GM21723 (cell line): ENCODE data around the gene NCLN.
"Not testable (repeated sequence)": the region's sequence is repeated elsewhere in the genome, so short reads cannot be mapped to it uniquely, and the experiment has no call there.

ENCODE experiments used
- ATAC-seq: cut with Tn5 transposase; IDR thresholded peaks from one replicate; pipeline ENCODE4 v1.9.1; 2021; ENCODE audit warnings: mild to moderate bottlenecking, moderate library complexity; ENCODE audit not compliant: unreplicated experiment

NCLN gene

DNA sequence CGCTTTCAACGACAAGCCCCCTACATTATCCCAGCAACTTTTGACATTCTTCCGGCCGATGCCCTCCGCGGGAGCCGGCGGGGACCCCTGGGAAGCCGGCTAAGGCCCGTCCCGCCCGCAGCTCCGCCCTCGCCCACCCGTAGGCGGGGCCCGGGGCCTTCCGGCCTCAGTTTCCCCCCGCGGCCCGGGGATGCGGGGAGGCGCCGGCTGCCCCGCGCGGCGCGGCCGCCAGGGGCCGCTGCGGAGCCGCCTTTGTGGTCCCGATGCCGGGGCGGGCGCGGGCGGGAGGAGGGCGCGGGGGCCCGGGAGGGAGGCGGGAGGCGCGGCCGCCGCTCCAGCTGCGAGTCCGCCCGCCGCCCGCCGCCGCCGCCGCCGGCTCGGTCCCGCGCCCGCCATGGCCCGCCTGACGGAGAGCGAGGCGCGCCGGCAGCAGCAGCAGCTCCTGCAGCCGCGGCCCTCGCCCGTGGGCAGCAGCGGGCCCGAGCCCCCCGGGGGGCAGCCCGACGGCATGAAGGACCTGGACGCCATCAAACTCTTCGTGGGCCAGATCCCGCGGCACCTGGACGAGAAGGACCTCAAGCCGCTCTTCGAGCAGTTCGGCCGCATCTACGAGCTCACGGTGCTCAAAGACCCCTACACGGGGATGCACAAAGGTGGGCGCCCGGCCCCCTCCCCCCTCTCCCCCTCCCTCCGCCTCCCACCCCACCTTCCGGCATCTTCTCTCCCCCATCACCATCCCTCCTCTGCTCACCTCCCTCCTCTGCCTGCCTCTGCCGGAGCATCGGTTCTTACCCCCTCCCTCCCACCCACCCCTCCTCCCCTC, 38.8 kb downstream of the NCLN start, which contains the start of gene CELF5:
CELF5 (plus strand) TSS at position 316 of the 823 bp plus-strand sequence; CDS start at position 395, 79 bp downstream.
- no peak for ATAC-seq

DNA sequence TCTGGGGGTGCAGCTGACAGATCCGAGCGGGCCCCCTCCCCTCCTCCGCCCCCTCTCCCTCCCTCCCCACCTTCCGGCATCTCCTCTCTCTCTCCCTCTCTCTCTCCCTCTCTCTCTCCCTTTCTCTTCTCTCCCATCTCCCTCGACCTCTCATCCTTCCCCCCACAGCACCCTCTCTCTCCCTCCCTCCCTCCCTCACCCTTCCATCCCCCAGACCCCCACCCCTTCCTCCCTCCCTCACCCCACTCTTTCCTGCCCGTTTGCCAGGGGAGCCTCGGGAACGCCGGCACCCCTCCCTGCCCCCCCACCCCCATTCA, 39.4 kb downstream of the NCLN start:
- ATAC-seq: no peak

DNA sequence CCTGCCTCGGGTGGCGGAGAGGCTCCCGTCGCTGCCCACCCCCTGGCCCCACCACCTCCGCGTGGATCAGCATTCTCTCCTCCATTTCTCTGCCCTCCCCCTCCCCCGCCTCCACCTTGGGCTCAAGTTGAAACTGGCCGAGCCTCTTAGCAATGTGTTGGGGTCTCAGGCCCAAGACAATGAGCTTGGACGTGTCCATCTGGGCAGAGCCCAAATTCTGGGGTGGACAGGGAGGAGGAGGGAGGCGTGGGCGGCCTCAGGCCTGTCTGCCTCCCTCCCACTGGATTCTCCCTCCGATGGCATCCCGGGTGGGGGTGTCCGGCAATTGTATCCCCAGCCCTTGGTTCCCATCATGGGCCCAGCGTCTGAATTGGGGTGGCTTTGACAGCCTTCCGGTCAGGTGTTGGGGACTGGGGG, 40.0 kb downstream of the NCLN start:
- no peak for ATAC-seq

DNA sequence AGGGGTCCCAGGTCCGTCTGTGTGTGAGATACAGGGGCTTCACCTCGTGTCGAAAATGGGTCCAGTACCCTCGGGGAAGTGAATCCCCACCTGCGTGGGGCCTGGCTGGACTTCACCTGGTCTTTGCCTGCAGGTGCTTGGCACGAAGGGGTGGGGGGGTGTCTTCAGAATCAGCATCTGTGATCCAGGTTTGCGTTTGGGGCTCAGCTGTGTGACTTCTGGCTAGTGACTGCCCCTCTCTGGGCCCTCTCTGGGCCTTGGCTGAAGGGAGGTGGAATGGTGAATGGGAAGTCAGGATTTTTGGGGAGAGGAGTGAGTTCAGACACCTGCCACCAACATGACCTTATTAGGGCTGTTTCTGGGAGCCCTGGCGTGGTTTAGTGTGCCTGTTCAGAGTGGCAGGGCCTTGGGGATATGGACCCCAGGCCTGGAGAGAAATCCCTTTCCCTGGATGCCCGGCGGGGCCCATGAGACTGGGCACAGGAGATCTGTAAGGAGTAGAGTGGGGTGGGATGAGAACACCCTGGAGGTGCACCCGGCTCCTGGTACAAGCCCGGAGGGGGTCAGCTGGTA, 41.4 kb downstream of the NCLN start:
- no peak for ATAC-seq

DNA sequence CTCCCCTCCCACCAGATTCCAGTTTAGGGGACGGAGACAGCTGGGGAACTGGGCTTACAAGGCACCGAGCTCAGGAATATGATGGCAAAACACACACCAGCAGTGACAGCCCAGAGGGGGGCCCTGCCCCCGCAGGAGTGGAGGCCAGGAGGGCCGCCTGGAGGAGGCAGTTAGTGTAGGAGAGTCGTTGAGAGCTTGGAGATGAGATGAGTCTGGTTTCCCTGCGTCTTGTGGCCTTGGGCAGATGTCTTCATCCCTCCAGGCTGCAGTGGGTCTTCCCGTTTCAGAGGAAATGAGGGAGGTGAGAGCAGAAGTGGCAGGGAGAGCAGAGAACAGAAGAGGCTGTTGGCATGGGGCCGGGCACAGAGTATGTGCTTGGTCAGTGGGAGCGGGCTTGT, 43.6 kb downstream of the NCLN start:
- ATAC-seq: no peak

DNA sequence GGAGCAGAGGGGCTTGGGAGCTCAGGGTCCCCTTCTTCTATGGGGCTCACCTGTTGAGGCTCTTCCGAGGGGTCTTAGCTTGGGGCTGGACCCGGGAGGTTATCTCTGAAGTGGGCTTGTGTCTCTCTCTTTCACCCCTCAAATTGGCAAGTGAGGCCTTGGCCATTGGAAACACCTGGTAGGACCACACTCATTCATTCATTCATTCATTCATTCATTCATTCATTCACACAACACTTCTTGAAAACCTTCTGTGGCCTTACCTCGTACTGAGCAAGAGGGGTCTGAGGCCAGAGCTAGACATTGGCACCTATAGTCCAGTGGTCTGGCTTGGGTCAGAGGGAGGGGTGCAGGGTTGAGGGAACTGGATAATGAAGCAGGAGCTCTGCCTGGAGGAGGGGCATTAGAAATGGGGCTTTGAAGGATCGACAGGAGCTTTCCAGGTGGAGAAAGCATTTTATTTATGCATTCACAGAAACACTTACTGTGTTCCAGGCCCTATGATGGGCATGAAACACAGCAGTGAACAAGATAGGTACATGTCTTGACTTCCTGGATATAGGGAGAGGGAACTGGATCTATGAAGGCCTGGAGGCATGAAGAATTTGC, 44.3 kb downstream of the NCLN start:
- ATAC-seq: no peak

DNA sequence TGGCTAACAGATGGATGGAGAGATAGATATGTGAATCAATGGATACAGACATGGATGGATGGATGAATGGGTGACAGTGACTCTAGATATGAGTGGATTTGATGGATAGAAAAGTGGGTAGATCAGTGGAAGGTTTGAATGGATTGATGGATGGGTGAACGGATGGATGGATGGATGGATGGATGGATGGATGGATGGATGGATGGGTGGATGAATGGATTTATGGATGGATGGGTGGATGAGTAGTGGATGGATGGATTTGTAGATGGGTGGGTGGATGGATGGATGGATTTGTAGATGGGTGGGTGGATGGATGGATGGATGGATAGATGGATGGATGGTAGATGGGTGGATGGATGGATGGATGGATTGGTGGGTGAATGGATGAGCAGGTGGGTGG, 45.6 kb downstream of the NCLN start:
- ATAC-seq: no peak

DNA sequence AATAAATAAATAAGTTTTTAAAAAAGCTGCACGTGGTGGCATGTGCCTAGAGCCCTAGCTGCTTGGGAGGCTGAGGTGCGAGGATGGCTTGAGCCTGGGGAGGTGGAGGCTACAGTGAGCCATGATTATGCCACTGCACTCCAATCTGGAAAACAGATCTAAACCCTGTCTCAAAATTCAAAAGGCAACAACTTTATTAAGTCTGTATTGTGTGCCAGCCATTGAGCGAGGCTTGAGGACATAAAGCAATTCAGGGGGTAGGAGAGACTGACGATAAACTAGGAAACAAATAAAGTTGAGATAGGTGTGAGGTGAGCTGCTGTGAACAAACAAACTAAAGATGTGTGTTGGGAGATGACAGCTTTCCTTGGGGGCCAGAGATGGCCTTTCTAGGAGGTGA, 47.4 kb downstream of the NCLN start:
- no peak for ATAC-seq

DNA sequence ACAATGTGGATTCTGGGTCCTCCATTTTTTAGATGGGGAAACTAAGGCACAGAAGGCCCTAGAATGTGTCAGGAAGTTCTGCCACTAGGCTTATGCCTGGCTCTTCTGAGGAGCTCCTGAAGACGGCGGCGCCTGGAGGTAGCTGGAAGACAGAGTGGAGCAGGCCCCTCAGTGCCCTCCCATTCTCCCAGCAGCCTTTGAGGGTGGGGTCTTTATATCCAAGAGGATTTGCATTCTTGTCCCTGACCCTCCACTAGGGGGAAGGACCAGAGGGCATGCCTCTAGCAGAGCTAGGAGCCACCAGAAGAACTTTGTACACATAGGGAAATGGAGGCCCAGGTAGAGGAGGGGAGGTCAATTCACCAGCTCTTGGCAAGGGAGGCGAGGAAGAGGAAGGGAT, 48.1 kb downstream of the NCLN start:
- ATAC-seq: no peak

DNA sequence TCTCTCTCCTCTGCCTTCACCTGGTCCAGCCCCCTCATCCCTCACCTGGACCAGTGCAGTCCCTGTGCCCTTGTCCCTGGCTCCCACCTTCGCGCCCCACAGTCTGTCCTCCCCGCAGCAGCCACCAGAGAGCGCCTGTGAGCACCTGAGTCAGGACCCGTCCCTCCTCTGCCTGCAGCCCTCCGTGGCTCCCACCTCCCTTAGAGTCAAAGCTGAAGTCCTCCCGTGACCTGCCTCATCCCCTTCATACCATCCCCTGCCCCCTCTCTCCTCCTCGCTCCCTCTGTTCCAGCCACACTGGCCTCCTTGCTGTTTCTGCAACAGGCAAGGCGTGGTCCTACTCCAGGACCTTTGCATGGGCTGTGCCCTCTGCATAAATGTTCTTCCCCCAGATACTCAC, 49.1 kb downstream of the NCLN start:
- ATAC-seq: no peak

DNA sequence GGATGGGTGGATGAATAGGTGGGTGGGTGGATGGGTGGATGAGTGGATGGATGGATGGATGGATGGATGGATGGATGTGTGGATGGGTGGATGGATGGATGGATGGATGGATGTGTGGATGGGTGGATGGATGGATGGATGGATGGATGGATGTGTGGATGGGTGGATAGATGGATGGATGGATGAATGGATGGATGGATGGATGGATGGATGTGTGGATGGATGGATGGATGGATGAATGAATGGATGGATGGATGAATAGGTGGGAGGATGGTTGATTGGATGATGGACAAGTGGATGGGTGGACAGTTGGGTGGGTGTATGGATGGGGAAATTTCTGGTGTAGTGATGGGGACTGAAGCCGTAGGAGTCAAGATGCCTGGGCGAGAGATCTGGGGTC, 49.9 kb downstream of the NCLN start:
- ATAC-seq: not testable (repeated sequence)

DNA sequence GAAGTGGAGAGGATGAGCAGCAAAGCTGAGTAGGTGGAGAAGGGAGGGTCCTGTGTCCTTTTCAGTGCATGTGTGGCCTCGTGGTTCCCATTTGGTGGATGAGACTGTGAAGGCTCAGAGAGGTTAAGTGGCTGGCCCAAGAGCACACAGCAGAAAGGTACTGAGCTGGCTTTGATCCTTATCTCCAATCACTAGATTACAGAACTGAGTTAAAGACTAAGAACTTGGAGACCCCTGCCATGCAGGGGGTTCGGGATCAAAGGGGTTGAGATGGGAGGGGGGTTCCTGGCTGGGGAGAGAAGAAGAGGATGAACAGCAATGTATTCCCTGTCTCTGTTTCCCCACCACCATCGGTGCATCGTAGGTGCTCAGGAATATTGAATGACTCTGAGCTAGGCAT, 50.5 kb downstream of the NCLN start:
- ATAC-seq: no peak

DNA sequence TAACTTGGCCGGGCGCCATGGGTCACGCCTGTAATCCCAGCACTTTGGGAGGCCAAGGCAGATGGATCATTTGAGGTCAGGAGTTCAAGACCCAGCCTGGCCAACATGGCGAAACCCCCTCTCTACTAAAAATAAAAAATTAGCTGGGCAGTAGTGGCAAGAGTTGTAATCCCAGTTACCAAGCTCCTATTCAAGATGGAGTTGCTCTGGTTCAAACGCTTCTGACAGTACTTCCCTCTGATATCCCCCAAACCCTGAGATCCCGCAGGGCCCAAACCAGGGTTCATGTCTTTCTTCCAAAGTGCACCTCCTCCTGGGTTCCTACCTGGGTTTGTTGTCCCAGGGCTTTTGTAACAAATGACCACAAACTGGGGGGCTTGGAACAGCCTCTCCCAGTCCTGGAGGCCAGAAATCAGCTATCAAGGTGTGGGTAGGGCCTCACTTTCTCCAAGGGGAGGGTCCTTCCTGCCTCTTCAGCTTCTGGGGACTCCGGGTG, 52.4 kb downstream of the NCLN start:
- ATAC-seq: no peak

DNA sequence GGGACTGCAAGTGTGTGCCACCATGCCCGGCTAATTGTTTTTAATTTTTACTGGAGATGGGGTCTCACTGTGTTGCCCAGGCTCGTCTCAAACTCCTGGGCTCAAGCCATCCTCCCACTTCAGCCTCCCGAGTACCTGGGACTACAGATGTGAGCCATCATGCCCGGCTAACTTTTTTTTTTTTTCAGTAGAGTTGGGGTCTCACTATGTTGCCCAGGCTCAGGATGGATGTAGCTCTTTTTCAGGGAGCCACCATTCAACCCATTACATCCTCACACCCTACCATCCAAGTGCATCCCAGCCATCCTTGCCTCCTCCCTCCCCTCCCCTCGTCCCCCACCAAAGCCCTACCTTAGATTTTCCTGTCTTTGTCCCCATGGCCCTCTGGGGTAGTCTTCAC, 53.6 kb downstream of the NCLN start:
- ATAC-seq: no peak

DNA sequence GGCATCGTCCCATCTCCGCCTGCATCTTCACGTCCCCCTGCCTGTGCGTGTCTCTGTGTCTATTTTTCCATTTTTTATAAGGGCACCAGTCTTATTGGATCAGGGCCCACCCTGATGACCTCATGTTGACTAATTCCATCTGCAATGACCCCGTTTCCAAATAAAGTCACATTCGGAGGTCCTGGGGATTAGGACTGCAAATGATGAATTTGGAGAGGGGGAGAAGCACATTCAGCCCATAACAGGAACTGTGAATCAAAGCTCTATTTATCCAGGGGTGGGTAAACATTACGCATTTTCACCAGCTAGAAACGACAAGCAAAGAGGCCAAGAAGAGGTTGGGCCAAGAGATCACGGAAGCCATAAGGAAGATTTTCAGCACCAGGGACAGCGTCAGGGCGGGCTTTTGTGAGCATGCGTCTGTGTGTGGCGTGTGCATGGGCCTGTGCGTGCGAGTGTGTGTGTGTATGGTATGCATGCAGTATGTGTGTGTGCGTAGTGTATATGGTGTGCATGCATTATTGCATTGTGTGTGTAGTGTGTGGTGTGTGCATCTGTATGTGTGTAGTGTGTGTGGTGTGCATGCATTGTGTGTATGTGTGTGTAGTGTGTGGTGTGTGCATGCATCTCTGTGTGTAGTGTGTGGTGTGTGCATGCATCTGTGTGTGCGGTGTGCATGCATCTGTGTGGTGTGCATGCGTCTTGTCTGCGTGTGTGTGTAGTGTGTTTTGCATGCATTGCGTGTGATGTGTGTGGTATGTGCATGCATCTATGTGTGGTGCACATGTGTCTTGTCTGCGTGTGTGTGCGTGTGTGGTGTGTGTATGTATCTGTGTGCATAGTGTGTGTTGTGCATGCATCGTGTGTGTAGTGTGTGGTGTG, 58.3 kb downstream of the NCLN start:
- ATAC-seq: no peak

DNA sequence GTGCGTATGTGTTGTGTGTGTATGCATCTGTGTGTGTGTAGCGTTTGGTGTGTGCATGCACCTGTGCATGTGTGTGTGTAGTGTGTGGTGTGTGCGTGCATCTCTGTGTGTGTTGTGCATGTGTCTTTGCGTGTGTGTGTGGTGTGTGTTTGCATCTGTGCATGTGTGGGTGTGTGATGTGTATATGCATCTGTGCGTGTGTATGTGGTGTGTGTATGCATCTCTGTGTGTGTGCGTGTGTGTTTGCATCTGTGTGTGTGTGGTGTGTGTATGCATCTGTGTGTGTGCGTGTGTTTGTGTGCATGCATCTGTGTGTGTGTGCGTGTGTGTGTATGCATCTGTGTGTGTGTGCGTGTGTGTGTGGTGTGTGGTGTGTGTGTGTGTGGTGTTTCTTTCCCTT, 59.3 kb downstream of the NCLN start:
- ATAC-seq: no peak

DNA sequence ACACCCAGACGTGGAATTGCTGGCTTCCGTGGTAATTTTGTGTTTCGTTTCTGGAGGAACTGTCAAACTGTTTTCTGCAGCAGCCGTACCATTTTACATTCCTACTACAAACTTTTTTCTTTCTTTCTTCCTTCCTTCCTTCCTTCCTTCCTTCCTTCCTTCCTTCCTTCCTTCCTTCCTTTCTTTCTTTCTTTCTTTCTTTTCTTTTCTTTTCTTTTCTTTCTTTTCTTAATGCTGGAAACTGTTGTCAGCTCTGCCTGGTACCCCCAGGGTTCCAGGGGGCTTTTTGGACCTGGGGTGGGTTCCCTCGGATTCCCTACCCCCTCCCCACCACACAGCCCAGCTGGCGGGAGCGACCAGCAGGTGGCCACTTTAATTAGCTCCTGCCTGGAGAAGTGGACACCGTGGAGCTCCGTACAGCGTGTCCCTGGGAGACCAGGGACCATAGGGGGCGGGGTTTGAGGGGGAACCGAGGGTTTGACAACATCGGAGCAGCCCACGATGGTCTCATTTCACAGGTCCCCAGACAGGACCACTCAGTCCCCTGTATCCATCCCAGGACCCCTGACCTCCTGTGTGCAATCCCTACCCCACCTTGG, 63.1 kb downstream of the NCLN start:
- no peak for ATAC-seq

DNA sequence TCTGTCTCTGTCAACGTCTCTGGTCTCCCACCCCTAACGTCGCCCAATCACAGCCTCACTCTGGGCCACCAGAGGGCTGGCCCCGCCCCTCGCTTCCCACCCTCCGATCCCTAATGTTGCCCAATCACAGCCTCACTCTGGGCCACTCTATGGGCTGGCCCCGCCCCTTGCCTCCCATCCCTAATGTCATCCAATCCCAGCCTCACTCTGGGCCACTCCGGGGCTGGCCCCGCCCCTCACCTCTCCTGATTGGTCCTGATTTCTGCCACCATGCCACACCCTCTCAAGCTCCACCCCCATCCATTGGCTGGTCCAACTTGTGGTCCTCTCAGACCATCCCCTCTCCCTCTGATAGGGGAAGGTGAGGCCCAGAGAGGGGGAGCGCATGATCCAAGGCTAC, 63.7 kb downstream of the NCLN start:
- ATAC-seq: no peak

DNA sequence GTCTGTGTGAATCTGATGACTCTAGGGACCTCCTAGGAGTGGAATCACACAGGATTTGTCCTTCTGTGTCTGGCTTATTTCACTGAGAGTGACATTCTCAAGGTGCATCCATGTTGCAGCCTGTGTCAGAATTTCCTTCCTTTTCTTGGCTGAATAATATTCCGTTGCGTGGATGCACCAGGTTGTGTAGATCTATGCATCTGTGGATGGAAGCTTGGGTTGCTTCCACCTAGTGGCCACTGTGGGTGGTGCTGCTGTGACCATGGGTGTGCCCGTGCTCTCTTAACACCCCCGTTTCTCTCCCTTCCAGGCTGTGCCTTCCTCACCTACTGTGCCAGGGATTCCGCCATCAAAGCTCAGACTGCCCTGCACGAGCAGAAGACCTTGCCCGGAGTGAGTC, 64.9 kb downstream of the NCLN start:
- ATAC-seq: no peak

DNA sequence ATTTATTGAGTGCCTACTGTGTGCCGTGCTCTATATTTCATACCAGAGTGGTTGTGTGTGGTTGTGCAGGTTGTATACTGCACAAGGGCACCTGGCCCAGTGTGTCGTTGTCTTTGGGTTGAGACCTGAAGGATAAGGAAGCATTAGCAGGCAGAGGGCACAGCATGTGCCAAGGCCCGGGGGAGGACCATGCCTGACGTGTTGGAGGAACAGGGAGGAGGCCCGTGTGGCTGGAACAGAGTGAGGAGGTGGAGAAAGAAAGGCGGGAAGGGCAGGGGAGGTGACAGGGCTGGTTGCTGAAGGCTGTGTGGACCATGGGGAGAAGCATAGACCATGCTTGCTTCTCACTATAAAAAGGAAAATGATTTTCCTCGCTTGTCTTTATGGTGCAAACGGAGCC, 65.5 kb downstream of the NCLN start:
- ATAC-seq: no peak

DNA sequence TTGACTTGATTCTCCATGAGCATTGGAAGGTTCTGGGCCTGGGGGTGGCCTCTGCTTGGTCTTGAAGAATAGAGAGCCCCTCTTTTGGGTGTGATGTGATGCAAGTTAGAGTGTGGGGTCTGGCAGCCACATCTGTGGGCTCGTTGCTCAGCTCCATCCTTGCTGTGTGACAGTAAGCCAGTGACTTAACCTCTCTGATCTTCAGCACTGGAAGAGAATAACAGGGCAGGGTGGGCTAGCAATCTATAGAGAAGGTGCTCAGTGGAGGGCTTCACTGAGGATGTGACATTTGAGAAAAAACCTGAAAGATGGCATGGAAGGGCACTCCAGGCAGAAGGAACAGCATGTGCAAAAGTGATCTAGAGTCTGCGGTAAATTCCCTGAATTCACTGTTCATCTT, 66.9 kb downstream of the NCLN start:
- ATAC-seq: no peak
